SW 1271 (cell line): ENCODE results near the gene NDRG3.
A peak's percentile ranks its signal among the peaks of the same experiment; 100 is the strongest.

Experiments used
- DNase-seq, 2 experiments: peaks; one replicate each; lab custom pipeline; 2025; lab: John Stamatoyannopoulos, UW

NDRG3 gene

GRCh38 chr20:36745927-36746659 is at the start of gene NDRG3:
Gene NDRG3, minus strand, starts transcription at chr20:36746090. Its CDS starts 24,355 bp downstream, at chr20:36721735.
- peak; percentile 92 to 96 for DNase-seq

- no peak for DNase-seq
These were observed 48.2 kb upstream of the NDRG3 start for GRCh38 chr20:36794116-36794474.

GRCh38 chr20:36793294-36794115 is 47.6 kb upstream of the NDRG3 start:
- DNase-seq = no peak

GRCh38 chr20:36792422-36792821 is 46.5 kb upstream of the NDRG3 start:
- DNase-seq = peak; percentile 72 to 82

- no peak for DNase-seq
These were observed 46.0 kb upstream of the NDRG3 start for GRCh38 chr20:36791862-36792261.

GRCh38 chr20:36786663-36787062 is 40.8 kb upstream of the NDRG3 start:
- DNase-seq = no peak

GRCh38 chr20:36786246-36786645 is 40.4 kb upstream of the NDRG3 start:
- no peak for DNase-seq

GRCh38 chr20:36785308-36785707 is 39.4 kb upstream of the NDRG3 start:
- DNase-seq = no peak

- DNase-seq = no peak
These were observed 39.0 kb upstream of the NDRG3 start for GRCh38 chr20:36784900-36785299.

- no peak for DNase-seq
These were observed 38.2 kb upstream of the NDRG3 start for GRCh38 chr20:36784116-36784515.

GRCh38 chr20:36779656-36780025 is 33.8 kb upstream of the NDRG3 start:
- no peak for DNase-seq

- no peak for DNase-seq
These were observed 33.2 kb upstream of the NDRG3 start for GRCh38 chr20:36778831-36779655.

- DNase-seq = no peak
These were observed 31.7 kb upstream of the NDRG3 start for GRCh38 chr20:36777576-36777975.

- DNase-seq = no peak
These were observed 31.3 kb upstream of the NDRG3 start for GRCh38 chr20:36777167-36777566.

- DNase-seq = no peak
These were observed 29.9 kb upstream of the NDRG3 start for GRCh38 chr20:36775826-36776225.

GRCh38 chr20:36775196-36775595 is 29.3 kb upstream of the NDRG3 start:
- DNase-seq = no peak

- DNase-seq = peak; percentile 96 to 98
These were observed 27.9 kb upstream of the NDRG3 start, which contains the start of gene DSN1 for GRCh38 chr20:36773597-36774390. Gene DSN1, minus strand, starts transcription at chr20:36773763. Its CDS starts 2,305 bp downstream, at chr20:36771458.

GRCh38 chr20:36773107-36773596 is 27.3 kb upstream of the NDRG3 start:
- DNase-seq = no peak

- DNase-seq = no peak
These were observed 24.8 kb upstream of the NDRG3 start for GRCh38 chr20:36770680-36771079.

- no peak for DNase-seq
These were observed 23.0 kb upstream of the NDRG3 start for GRCh38 chr20:36768768-36769430.

GRCh38 chr20:36761125-36761524 is 15.2 kb upstream of the NDRG3 start:
- DNase-seq = no peak
